Stimulated activated CD4-positive, alpha-beta T cell treated with anti-CD3 and anti-CD28 coated beads, Interleukin-1b, Interleukin-23, amount 100 ng/mL, for 24 hours (primary cell): Measurements from ENCODE around the gene SKP2.
"Not testable (repeated sequence)": the region's sequence is repeated elsewhere in the genome, so short reads cannot be mapped to it uniquely, and the experiment has no call there.

ENCODE experiments used
- DNase-seq, 4 experiments: peaks; one replicate each; pipeline ENCODE4 v3.0.0-alpha.2; 2020; ENCODE audit warnings: low read depth in 4 of 4, low spot score in 1 of 4

Gene SKP2

GRCh38 chr5:36156121-36156601 is 4.2 kb downstream of the SKP2 start:
- no peak for DNase-seq

GRCh38 chr5:36156619-36157018 is 4.7 kb downstream of the SKP2 start:
- no peak for DNase-seq

- DNase-seq = no peak
Observed at GRCh38 chr5:36158144-36158543, 6.2 kb downstream of the SKP2 start.

GRCh38 chr5:36160617-36161016 is 8.7 kb downstream of the SKP2 start:
- no peak for DNase-seq

GRCh38 chr5:36161361-36161760 is 9.4 kb downstream of the SKP2 start:
- no peak for DNase-seq

GRCh38 chr5:36162810-36163486 is 11.0 kb downstream of the SKP2 start:
- no peak for DNase-seq

GRCh38 chr5:36164461-36164860 is 12.6 kb downstream of the SKP2 start:
- DNase-seq = no peak

GRCh38 chr5:36168737-36169136 is 16.8 kb downstream of the SKP2 start:
- DNase-seq = no peak

- DNase-seq = no peak
Observed at GRCh38 chr5:36170832-36171424, 19.0 kb downstream of the SKP2 start.

GRCh38 chr5:36172599-36172998 is 20.7 kb downstream of the SKP2 start:
- no peak for DNase-seq

- DNase-seq = no peak
Observed at GRCh38 chr5:36173426-36173825, 21.5 kb downstream of the SKP2 start.

- no peak for DNase-seq
Observed at GRCh38 chr5:36174119-36174518, 22.2 kb downstream of the SKP2 start.

- DNase-seq = no peak
Observed at GRCh38 chr5:36175043-36175442, 23.1 kb downstream of the SKP2 start.

- DNase-seq = no peak
Observed at GRCh38 chr5:36177154-36177553, 25.2 kb downstream of the SKP2 start.

- no peak for DNase-seq
Observed at GRCh38 chr5:36177715-36178523, 26.0 kb downstream of the SKP2 start.

- no peak for DNase-seq
Observed at GRCh38 chr5:36178524-36178890, 26.6 kb downstream of the SKP2 start.

GRCh38 chr5:36179950-36180349 is 28.0 kb downstream of the SKP2 start:
- no peak for DNase-seq

- no peak for DNase-seq
Observed at GRCh38 chr5:36180556-36181350, 28.8 kb downstream of the SKP2 start.

- DNase-seq = no peak
Observed at GRCh38 chr5:36181774-36182173, 29.9 kb downstream of the SKP2 start.

- not testable (repeated sequence) for DNase-seq
Observed at GRCh38 chr5:36184408-36184807, 32.5 kb downstream of the SKP2 start.

GRCh38 chr5:36193746-36194145 is 41.8 kb downstream of the SKP2 start:
- no peak for DNase-seq
